Loucy (cell line): ENCODE data around the gene MAP4K1.

ENCODE experiments used
- H2AFZ ChIP-seq: fragments of 200-600 bp; sonication (generic); 2 replicates; pipeline ENCODE4 v1.6.0; 2016; ENCODE audit warnings: antibody characterized with exemption, mild to moderate bottlenecking, low read length, moderate library complexity
- H3F3A ChIP-seq: fragments of 200-600 bp; 2 replicates; pipeline ENCODE4 v1.6.0; 2016; ENCODE audit warnings: antibody characterized with exemption, low read depth, mild to moderate bottlenecking
- H3K27me3 ChIP-seq: fragments of 200-600 bp; sonication (generic); 2 replicates; pipeline ENCODE4 v1.6.1; 2014; ENCODE audit warnings: low read length, mild to moderate bottlenecking; ENCODE audit not compliant: insufficient read depth, poor library complexity, severe bottlenecking
- H3K36me3 ChIP-seq: fragments of 200-600 bp; sonication (generic); 2 replicates; pipeline ENCODE4 v1.6.1; 2016; ENCODE audit warnings: low read length; ENCODE audit not compliant: insufficient read depth
- H3K4me1 ChIP-seq: fragments of 200-600 bp; sonication (generic); 2 replicates; pipeline ENCODE4 v1.5.1; 2014; ENCODE audit warnings: low read length, mild to moderate bottlenecking; ENCODE audit not compliant: insufficient read depth, poor library complexity, severe bottlenecking
- H3K4me2 ChIP-seq: fragments of 200-600 bp; sonication (generic); 2 replicates; pipeline ENCODE4 v1.6.0; 2014; ENCODE audit warnings: antibody characterized with exemption, low read length, low read depth, mild to moderate bottlenecking; ENCODE audit not compliant: poor library complexity, severe bottlenecking
- H3K4me3 ChIP-seq: fragments of 200-600 bp; sonication (generic); 2 replicates; pipeline ENCODE4 v1.5.1; 2014; ENCODE audit warnings: low read length, mild to moderate bottlenecking, mixed read lengths; ENCODE audit not compliant: poor library complexity, severe bottlenecking
- H3K79me2 ChIP-seq: fragments of 200-600 bp; sonication (generic); 2 replicates; pipeline ENCODE4 v1.6.1; 2014; ENCODE audit warnings: low read length; ENCODE audit not compliant: insufficient read depth
- H3K9ac ChIP-seq: fragments of 200-600 bp; sonication (generic); 2 replicates; pipeline ENCODE4 v1.6.0; 2014; ENCODE audit warnings: mild to moderate bottlenecking, low read depth, low read length, moderate library complexity; ENCODE audit not compliant: poor library complexity, severe bottlenecking
- H3K9me2 ChIP-seq: fragments of 200-600 bp; sonication (generic); replicated peaks from 2 replicates; pipeline ENCODE4 v1.6.1; 2016; ENCODE audit warnings: low read depth, low read length, mixed read lengths
- H3K9me3 ChIP-seq: fragments of 200-600 bp; sonication (generic); 2 replicates; pipeline ENCODE4 v1.6.1; 2014; ENCODE audit warnings: mild to moderate bottlenecking, antibody characterized with exemption, low read length, low read depth; ENCODE audit not compliant: insufficient read depth
- H4K20me1 ChIP-seq: fragments of 200-600 bp; sonication (generic); 2 replicates; pipeline ENCODE4 v1.6.0; 2014; ENCODE audit warnings: antibody characterized with exemption, low read length, mild to moderate bottlenecking; ENCODE audit not compliant: insufficient read depth, poor library complexity, severe bottlenecking
- CTCF ChIP-seq: fragments of 200-600 bp; sonication (generic); conservative IDR thresholded peaks from 2 replicates; pipeline ENCODE4 v1.5.1; 2014; ENCODE audit warnings: mild to moderate bottlenecking, antibody characterized with exemption, low read length
- EZH2phosphoT487 ChIP-seq: fragments of 200-600 bp; IDR thresholded peaks from 2 replicates; pipeline ENCODE4 v1.6.1; 2018; ENCODE audit warnings: antibody characterized with exemption, mild to moderate bottlenecking, moderate library complexity, borderline replicate concordance

Gene MAP4K1

GRCh38 chr19:38644719-38645118 is 27.0 kb upstream of the MAP4K1 start:
- Histone ChIP-seq H3K27me3 (peaks cover 7% of the 10 kb centered on the region), H3K9me2 (no peaks in the 10 kb centered on the region), H3K9me3 (no peaks in the 10 kb centered on the region), H3F3A (no peaks in the 10 kb centered on the region), H3K36me3 (no peaks in the 10 kb centered on the region), H3K4me1 (peaks cover 19% of the 10 kb centered on the region), H4K20me1 (peaks cover 17% of the 10 kb centered on the region), H3K4me3 (no peak overlapping the region), H2AFZ (no peak overlapping the region), H3K4me2 (no peak overlapping the region), H3K9ac (no peak overlapping the region), H3K79me2 (peaks cover 23% of the 10 kb centered on the region)
- TF ChIP-seq EZH2phosphoT487 (no peak), CTCF (no peak)

- Histone ChIP-seq H3K9me2 (no peaks in the 10 kb centered on the region), H3K79me2 (no peaks in the 10 kb centered on the region), H3K9ac (no peak overlapping the region), H3K27me3 (no peaks in the 10 kb centered on the region), H3K36me3 (no peaks in the 10 kb centered on the region), H3K4me1 (peaks cover 9% of the 10 kb centered on the region), H2AFZ (no peak overlapping the region), H3K4me3 (no peak overlapping the region), H3F3A (no peaks in the 10 kb centered on the region), H4K20me1 (no peaks in the 10 kb centered on the region), H3K4me2 (no peak overlapping the region), H3K9me3 (no peaks in the 10 kb centered on the region)
- TF ChIP-seq CTCF (no peak), EZH2phosphoT487 (no peak)
These were observed 24.4 kb upstream of the MAP4K1 start for GRCh38 chr19:38642176-38642575.

- Histone ChIP-seq H3K9ac (no peak overlapping the region), H3K27me3 (no peaks in the 10 kb centered on the region), H3F3A (no peaks in the 10 kb centered on the region), H4K20me1 (no peaks in the 10 kb centered on the region), H3K79me2 (no peaks in the 10 kb centered on the region), H3K36me3 (peaks cover 2% of the 10 kb centered on the region; the same call in 1 of the 2 replicates), H3K9me3 (no peaks in the 10 kb centered on the region), H2AFZ (no peak overlapping the region), H3K4me3 (no peak overlapping the region), H3K9me2 (no peaks in the 10 kb centered on the region), H3K4me2 (peak overlapping the region; percentile 24), H3K4me1 (peaks cover 13% of the 10 kb centered on the region)
- no peak for TF ChIP-seq CTCF
- no peak for TF ChIP-seq EZH2phosphoT487
These were observed 22.6 kb upstream of the MAP4K1 start for GRCh38 chr19:38640368-38640767.
